Aortic smooth muscle cell (primary cell): ENCODE measurements around the gene SCYL1. TPM values are rescaled to one million over a fixed set of nuclear protein-coding genes. Genes with fewer than 3 reads are reported as not detected.

Source experiments
- total RNA-seq: library from RNA; depleted of rRNA; stranded (reverse); fragments of >200 nt; gene quantifications from 2 replicates; pipeline ENCODE4 v1.2.3, GENCODE V29; 2014

SCYL1 gene
- total RNA-seq: 81.8 and 103 TPM in 2 replicates

DNA sequence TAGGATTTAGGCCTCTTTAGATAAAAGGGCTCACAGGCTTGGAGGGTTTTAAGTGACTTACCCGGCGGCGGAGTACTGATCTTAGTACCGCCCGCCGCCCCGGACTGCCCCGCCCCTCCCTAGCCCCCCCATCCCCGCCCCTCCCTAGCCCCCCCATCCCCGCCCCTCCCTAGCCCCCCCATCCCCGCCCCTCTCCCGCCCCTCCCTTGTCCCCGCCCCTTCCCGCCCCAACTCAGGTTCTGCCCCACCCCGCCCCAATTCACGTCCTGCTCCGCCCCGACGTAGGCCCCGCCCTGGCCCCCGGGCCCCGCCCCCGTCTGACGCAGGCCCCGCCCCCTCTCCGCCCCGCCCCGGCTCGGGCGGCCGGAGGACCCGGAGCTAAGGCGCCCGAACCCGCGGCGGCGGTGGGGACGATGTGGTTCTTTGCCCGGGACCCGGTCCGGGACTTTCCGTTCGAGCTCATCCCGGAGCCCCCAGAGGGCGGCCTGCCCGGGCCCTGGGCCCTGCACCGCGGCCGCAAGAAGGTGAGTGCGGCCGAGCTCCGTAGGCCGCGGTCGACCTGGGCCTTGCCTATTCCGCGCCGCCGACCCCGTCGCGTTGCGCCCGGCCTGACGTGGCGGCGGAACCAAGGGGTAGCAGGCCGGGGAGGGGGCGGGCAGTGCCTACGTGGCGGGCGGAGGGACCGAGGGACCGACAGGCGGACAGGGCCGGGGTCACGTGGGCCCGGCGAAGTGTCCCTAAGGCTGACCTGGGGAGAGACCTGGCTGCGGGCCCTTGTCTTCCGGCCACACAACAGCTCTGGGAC lies at the start of gene SCYL1:
SCYL1 (plus strand) TSS at position 343 of the 805 bp plus-strand sequence; CDS start at position 414, 71 bp downstream.

DNA sequence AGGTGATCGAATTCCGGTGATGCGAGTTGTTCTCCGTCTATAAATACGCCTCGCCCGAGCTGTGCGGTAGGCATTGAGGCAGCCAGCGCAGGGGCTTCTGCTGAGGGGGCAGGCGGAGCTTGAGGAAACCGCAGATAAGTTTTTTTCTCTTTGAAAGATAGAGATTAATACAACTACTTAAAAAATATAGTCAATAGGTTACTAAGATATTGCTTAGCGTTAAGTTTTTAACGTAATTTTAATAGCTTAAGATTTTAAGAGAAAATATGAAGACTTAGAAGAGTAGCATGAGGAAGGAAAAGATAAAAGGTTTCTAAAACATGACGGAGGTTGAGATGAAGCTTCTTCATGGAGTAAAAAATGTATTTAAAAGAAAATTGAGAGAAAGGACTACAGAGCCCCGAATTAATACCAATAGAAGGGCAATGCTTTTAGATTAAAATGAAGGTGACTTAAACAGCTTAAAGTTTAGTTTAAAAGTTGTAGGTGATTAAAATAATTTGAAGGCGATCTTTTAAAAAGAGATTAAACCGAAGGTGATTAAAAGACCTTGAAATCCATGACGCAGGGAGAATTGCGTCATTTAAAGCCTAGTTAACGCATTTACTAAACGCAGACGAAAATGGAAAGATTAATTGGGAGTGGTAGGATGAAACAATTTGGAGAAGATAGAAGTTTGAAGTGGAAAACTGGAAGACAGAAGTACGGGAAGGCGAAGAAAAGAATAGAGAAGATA lies 25.7 kb upstream of the SCYL1 start, which contains the start of gene MALAT1:
MALAT1 (plus strand) TSS at position 69 of the 736 bp plus-strand sequence.

DNA sequence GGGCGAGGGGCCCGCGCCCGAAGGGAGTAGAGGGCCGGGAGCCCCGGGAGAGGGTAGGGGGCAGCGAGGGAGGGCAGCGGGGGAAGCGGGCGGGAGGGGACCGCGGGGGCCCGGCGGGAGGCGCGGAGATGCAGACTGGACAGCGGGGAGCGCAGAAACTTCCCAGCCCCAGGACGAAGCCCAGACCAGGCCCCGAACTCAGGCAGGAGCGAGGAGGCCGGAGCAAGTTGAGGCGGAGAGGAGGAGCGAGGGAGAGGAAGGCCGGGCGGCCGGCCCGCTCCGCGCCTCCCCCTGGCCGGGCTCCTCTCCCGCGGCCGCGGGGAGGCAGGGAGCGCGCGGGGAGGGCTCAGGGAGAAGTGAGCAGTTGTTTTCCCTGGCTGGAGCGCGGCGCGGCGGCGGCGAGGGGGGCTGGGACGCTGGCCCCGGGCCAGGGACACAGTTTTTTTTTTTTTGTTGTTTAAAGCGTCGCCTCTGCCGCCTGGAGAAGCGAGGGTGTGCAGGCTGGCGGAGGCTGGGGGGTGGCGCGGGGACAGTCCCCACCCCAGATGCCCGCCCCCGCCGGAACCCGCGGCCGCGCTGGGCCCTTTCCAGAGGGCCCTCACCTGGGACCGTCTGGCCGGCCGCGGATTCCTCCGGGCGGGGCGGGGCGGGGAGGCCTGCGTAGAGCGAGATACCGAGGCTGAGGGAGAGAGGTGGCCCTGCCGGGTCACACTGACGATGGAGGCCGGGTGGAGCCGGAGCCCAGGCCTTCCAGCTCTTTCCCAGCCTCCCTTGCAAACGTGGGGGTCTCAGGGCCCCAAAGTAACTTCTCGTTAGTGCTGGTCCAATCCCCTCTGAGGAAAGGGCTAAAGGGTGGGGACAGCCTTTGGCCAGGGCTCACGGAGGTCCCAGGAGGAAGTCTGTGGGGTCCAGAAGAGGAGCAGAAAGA lies 33.4 kb downstream of the SCYL1 start, which contains the start of gene LTBP3:
LTBP3 (minus strand) TSS at position 358 of the 928 bp plus-strand sequence. CDS start 400 bp downstream, outside the sequence.

GRCh38 chr11:65569973-65570918 lies 45.4 kb downstream of the SCYL1 start, which contains the start of gene ZNRD2:
Gene ZNRD2, plus strand, starts transcription at chr11:65570477. Its CDS starts 15 bp downstream, at chr11:65570492.

GRCh38 chr11:65572356-65573051 lies 47.6 kb downstream of the SCYL1 start, which contains the start of gene FAM89B:
Gene FAM89B, plus strand, starts transcription at chr11:65572538. Its CDS starts 132 bp downstream, at chr11:65572670.

DNA sequence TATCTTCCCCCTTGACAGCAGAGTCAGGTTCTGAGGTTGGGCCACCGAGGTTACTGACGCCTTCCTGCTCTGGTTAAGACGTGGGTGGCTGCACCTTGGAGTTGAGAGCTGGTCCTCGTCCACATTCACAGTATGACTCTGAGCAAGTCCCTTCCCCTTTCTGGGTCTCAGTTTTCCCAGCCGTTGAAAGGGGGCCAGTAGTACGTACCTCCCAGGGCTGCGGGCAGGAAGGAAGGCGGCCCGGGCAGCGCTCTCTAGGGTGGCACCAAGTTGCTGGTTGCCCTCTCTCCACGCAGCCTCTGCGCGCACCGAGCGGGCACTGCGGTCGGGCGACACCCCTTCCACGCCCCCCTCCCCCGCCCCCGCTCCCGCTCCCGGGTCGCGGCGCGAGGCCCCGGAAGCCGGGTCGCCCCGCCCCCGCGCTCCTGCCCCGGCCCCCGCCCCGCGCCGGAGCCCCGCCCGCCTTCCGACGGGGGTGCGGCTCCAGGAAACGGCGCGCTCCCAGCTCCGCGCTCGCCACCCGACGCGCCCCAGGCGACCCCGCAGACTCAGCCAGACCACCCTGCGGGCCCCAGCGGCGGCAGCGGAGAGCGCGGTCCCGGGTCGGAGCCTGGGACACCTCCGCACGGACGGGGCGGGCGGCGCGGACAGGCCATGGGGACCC lies 50.8 kb downstream of the SCYL1 start, which contains the start of gene EHBP1L1:
EHBP1L1 (plus strand) TSS at position 486 of the 664 bp plus-strand sequence. CDS start 250 bp downstream, outside the sequence.

Other genes with a start within 250 kb of the SCYL1 start
- 7.3 and 12.8 TPM in 2 replicates for gene CDC42EP2, start 210.2 kb upstream of the SCYL1 start, total RNA-seq
- 25.8 and 33.8 TPM in 2 replicates for gene DPF2, start 191.2 kb upstream of the SCYL1 start, total RNA-seq
- 0.13 TPM in 1 of 2 replicates, not detected in the other for gene TIGD3, start 170.3 kb upstream of the SCYL1 start, total RNA-seq
- gene SLC25A45, start 142.4 kb upstream of the SCYL1 start, total RNA-seq: 2.1 and 2.2 TPM in 2 replicates
- 33.5 and 44.3 TPM in 2 replicates for gene FRMD8, start 138.4 kb upstream of the SCYL1 start, total RNA-seq
- gene NEAT1, start 102.3 kb upstream of the SCYL1 start, total RNA-seq: 182 and 369 TPM in 2 replicates
- 9,504 and 16,975 TPM in 2 replicates for gene MALAT1, start 26.0 kb upstream of the SCYL1 start, total RNA-seq
- 59.5 and 86.0 TPM in 2 replicates for gene LTBP3, start 33.3 kb downstream of the SCYL1 start, total RNA-seq
- gene ZNRD2, start 45.4 kb downstream of the SCYL1 start, total RNA-seq: 28.5 and 40.3 TPM in 2 replicates
- 19.4 and 22.1 TPM in 2 replicates for gene FAM89B, start 47.5 kb downstream of the SCYL1 start, total RNA-seq
- gene EHBP1L1, start 51.0 kb downstream of the SCYL1 start, total RNA-seq: 116 and 131 TPM in 2 replicates
- gene KCNK7, start 70.7 kb downstream of the SCYL1 start, total RNA-seq: 0.06 and 0.13 TPM in 2 replicates
- gene MAP3K11, start 89.1 kb downstream of the SCYL1 start, total RNA-seq: 23.8 and 23.9 TPM in 2 replicates
- gene PCNX3, start 90.7 kb downstream of the SCYL1 start, total RNA-seq: 12.7 and 14.7 TPM in 2 replicates
- 11.9 and 13.9 TPM in 2 replicates for gene SIPA1, start 113.0 kb downstream of the SCYL1 start, total RNA-seq
- 20.2 and 20.7 TPM in 2 replicates for gene RELA, start 137.8 kb downstream of the SCYL1 start, total RNA-seq
- gene KAT5, start 187.2 kb downstream of the SCYL1 start, total RNA-seq: 50.4 and 53.0 TPM in 2 replicates
- gene RNASEH2C, start 195.7 kb downstream of the SCYL1 start, total RNA-seq: 42.2 and 42.3 TPM in 2 replicates